ENCODE measurements around the gene OR6V1.

GRCh38 chr7:143005632-143006260, 46.4 kb upstream of the OR6V1 start:
- TF ChIP-seq, protein P1, sequence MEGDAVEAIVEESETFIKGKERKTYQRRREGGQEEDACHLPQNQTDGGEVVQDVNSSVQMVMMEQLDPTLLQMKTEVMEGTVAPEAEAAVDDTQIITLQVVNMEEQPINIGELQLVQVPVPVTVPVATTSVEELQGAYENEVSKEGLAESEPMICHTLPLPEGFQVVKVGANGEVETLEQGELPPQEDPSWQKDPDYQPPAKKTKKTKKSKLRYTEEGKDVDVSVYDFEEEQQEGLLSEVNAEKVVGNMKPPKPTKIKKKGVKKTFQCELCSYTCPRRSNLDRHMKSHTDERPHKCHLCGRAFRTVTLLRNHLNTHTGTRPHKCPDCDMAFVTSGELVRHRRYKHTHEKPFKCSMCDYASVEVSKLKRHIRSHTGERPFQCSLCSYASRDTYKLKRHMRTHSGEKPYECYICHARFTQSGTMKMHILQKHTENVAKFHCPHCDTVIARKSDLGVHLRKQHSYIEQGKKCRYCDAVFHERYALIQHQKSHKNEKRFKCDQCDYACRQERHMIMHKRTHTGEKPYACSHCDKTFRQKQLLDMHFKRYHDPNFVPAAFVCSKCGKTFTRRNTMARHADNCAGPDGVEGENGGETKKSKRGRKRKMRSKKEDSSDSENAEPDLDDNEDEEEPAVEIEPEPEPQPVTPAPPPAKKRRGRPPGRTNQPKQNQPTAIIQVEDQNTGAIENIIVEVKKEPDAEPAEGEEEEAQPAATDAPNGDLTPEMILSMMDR (IDR thresholded peaks at IDR 0.05; ENCODE audit: low read depth, low read length, poor library complexity, severe bottlenecking): no peak
- no peak for TF ChIP-seq EZH2phosphoT487 (IDR thresholded peaks at IDR 0.05; ENCODE audit: borderline replicate concordance, low read length)

Measured in DOHH2 (cell line).